Endothelial cell of umbilical vein (primary cell): ENCODE measurements around the gene SYNDIG1.

Source experiments
- EZH2 ChIP-seq: IDR thresholded peaks from 2 replicates; pipeline ENCODE4 v1.6.1; 2012; ENCODE audit warnings: borderline replicate concordance, low read depth, mild to moderate bottlenecking, moderate library complexity, low read length, inconsistent platforms; ENCODE audit not compliant: severe bottlenecking
- FOS ChIP-seq: IDR thresholded peaks from 2 replicates; pipeline ENCODE4 v1.6.1; 2011; ENCODE audit warnings: mild to moderate bottlenecking, low read length, moderate library complexity, borderline replicate concordance; ENCODE audit not compliant: insufficient read depth
- GATA2 ChIP-seq: IDR thresholded peaks from 2 replicates; pipeline ENCODE4 v1.7.0; 2011; ENCODE audit warnings: low read depth, mild to moderate bottlenecking, moderate library complexity, mixed read lengths, low read length; ENCODE audit not compliant: insufficient read length, insufficient read depth
- MYC ChIP-seq: IDR thresholded peaks from one replicate; pipeline ENCODE4 v1.6.1; 2011; ENCODE audit warnings: mild to moderate bottlenecking, low read depth, low read length
- POLR2A ChIP-seq: IDR thresholded peaks from 2 replicates; pipeline ENCODE4 v1.6.1; 2012; ENCODE audit warnings: low read depth, mild to moderate bottlenecking, control low read depth, low read length
- POLR2AphosphoS5 ChIP-seq: IDR thresholded peaks from 2 replicates; pipeline ENCODE4 v1.6.1; 2012; ENCODE audit warnings: low read depth, mild to moderate bottlenecking, control low read depth, low read length, moderate library complexity; ENCODE audit not compliant: insufficient read depth
- TF ChIP-seq, protein P1 (sequence below), 2 donors: IDR thresholded peaks; 1 replicate in 1 of 2; 2 replicates in 1 of 2; pipeline ENCODE4 v1.5.1; 2011; ENCODE audit warnings: low read length in 2 of 2, mild to moderate bottlenecking in 2 of 2, moderate library complexity in 2 of 2, control low read depth in 1 of 2, inconsistent platforms in 1 of 2, low read depth in 1 of 2; ENCODE audit not compliant: insufficient read depth in 1 of 2; ENCODE audit errors: extremely low read depth in 1 of 2
- TF ChIP-seq, protein P2 (sequence below): IDR thresholded peaks from 2 replicates; pipeline ENCODE4 v1.6.1; 2011; ENCODE audit not compliant: insufficient read depth, insufficient read length

DNA sequence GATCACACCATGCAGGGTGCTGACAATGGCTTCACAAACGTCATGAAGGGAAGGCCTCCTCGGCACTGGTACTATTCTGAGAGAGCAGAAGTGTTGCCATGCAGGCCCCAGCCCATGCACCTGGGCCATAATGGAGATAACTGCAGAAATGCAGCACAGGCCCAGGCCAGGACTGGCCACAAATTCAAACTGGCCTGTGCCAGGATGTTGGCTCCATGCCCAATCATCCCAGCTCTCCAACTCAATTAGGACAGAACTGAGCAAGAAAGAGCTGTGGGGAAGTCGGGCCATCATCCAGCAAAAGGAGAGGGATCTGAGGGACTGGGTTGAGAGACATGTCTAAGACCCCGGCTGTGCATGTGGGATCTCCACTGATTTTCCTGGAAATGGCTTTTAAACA is 48.9 kb upstream of the SYNDIG1 start:
- TF ChIP-seq, protein P1, sequence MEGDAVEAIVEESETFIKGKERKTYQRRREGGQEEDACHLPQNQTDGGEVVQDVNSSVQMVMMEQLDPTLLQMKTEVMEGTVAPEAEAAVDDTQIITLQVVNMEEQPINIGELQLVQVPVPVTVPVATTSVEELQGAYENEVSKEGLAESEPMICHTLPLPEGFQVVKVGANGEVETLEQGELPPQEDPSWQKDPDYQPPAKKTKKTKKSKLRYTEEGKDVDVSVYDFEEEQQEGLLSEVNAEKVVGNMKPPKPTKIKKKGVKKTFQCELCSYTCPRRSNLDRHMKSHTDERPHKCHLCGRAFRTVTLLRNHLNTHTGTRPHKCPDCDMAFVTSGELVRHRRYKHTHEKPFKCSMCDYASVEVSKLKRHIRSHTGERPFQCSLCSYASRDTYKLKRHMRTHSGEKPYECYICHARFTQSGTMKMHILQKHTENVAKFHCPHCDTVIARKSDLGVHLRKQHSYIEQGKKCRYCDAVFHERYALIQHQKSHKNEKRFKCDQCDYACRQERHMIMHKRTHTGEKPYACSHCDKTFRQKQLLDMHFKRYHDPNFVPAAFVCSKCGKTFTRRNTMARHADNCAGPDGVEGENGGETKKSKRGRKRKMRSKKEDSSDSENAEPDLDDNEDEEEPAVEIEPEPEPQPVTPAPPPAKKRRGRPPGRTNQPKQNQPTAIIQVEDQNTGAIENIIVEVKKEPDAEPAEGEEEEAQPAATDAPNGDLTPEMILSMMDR (IDR thresholded peaks at IDR 0.05; ENCODE audit: extremely low read depth in 1 of 2, insufficient read depth in 1 of 2, low read depth in 1 of 2, low read length in 2 of 2): no peak
- TF ChIP-seq EZH2 (no peak), POLR2A (no peak), POLR2AphosphoS5 (no peak), MYC (no peak), FOS (no peak), GATA2 (no peak)
- TF ChIP-seq, protein P2, sequence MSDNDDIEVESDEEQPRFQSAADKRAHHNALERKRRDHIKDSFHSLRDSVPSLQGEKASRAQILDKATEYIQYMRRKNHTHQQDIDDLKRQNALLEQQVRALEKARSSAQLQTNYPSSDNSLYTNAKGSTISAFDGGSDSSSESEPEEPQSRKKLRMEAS: no peak
